HepG2 (cell line): ENCODE data around the gene TMEM129. TPM values are rescaled to one million over a fixed set of nuclear protein-coding genes. Genes with fewer than 3 reads are reported as not detected.

ENCODE experiments used
- AGO1 ChIP-seq: fragments of 200-400 bp; formaldehyde crosslinking; IDR thresholded peaks from 2 replicates; pipeline ENCODE4 v1.6.1; 2017; ENCODE audit warnings: mild to moderate bottlenecking, low read depth, low read length, moderate library complexity; ENCODE audit not compliant: poor library complexity, severe bottlenecking
- AKAP8 ChIP-seq: sonication (generic); formaldehyde crosslinking; IDR thresholded peaks from 2 replicates; pipeline ENCODE4 v1.5.1; 2020; ENCODE audit warnings: mild to moderate bottlenecking, missing genetic modification reagents
- CBX1 ChIP-seq: IDR thresholded peaks from one replicate; pipeline ENCODE4 v1.6.1; 2016; ENCODE audit warnings: antibody characterized with exemption, low read depth
- HES4 ChIP-seq: sonication (generic); formaldehyde crosslinking; IDR thresholded peaks from 2 replicates; pipeline ENCODE4 v1.9.0; 2021; ENCODE audit warnings: mild to moderate bottlenecking, missing genetic modification reagents, borderline replicate concordance
- HIVEP1 ChIP-seq: sonication (generic); formaldehyde crosslinking; IDR thresholded peaks from 2 replicates; pipeline ENCODE4 v1.4.0; 2020; ENCODE audit warnings: mild to moderate bottlenecking, missing genetic modification reagents
- KLF11 ChIP-seq: IDR thresholded peaks from 2 replicates; pipeline ENCODE4 v1.6.1; 2016; ENCODE audit warnings: missing compliant biosample characterization
- MBNL3 ChIP-seq: fragments of 250-450 bp; sonication (Bioruptor Pico); conservative IDR thresholded peaks from 2 replicates; pipeline ENCODE4 v1.8.0; 2022; ENCODE audit warnings: mild to moderate bottlenecking, inconsistent platforms
- NFKB2 ChIP-seq: sonication (generic); formaldehyde crosslinking; IDR thresholded peaks from 2 replicates; pipeline ENCODE4 v1.4.0; 2020; ENCODE audit warnings: missing genetic modification reagents, borderline replicate concordance
- NFYB ChIP-seq: sonication (generic); formaldehyde crosslinking; IDR thresholded peaks from 2 replicates; pipeline ENCODE4 v1.4.0; 2020; ENCODE audit warnings: missing genetic modification reagents
- PTBP1 ChIP-seq: fragments of 200-400 bp; formaldehyde crosslinking; IDR thresholded peaks from 2 replicates; pipeline ENCODE4 v1.6.1; 2018; ENCODE audit warnings: low read length, low read depth; ENCODE audit not compliant: poor library complexity, severe bottlenecking
- RBM39 ChIP-seq: fragments of 200-400 bp; formaldehyde crosslinking; IDR thresholded peaks from one replicate; pipeline ENCODE4 v1.6.1; 2018; ENCODE audit warnings: antibody characterized with exemption, mild to moderate bottlenecking, low read depth, low read length; ENCODE audit not compliant: poor library complexity, severe bottlenecking
- RELA ChIP-seq: sonication (generic); formaldehyde crosslinking; IDR thresholded peaks from 2 replicates; pipeline ENCODE4 v1.4.0; 2020; ENCODE audit warnings: missing genetic modification reagents
- SMAD3 ChIP-seq: sonication (generic); formaldehyde crosslinking; IDR thresholded peaks from 2 replicates; pipeline ENCODE4 v1.4.0; 2020; ENCODE audit warnings: missing genetic modification reagents
- TEAD2 ChIP-seq: sonication (generic); formaldehyde crosslinking; IDR thresholded peaks from 2 replicates; pipeline ENCODE4 v1.9.0; 2021; ENCODE audit warnings: missing genetic modification reagents
- ZFP37 ChIP-seq: sonication (generic); formaldehyde crosslinking; IDR thresholded peaks from 2 replicates; pipeline ENCODE4 v1.4.0; 2020; ENCODE audit warnings: missing genetic modification reagents, borderline replicate concordance
- ZFP82 ChIP-seq: sonication (generic); formaldehyde crosslinking; IDR thresholded peaks from 2 replicates; pipeline ENCODE4 v1.5.1; 2020; ENCODE audit warnings: mild to moderate bottlenecking, missing genetic modification reagents, borderline replicate concordance
- ZIK1 ChIP-seq: sonication (generic); formaldehyde crosslinking; IDR thresholded peaks from 2 replicates; pipeline ENCODE4 v1.5.0; 2020; ENCODE audit warnings: mild to moderate bottlenecking, low read depth, missing genetic modification reagents, borderline replicate concordance
- ZNF251 ChIP-seq: sonication (generic); formaldehyde crosslinking; IDR thresholded peaks from 2 replicates; pipeline ENCODE4 v1.9.0; 2021; ENCODE audit warnings: mild to moderate bottlenecking, missing genetic modification reagents
- ZNF331 ChIP-seq: sonication (generic); formaldehyde crosslinking; IDR thresholded peaks from 2 replicates; pipeline ENCODE4 v1.4.0; 2020; ENCODE audit warnings: missing genetic modification reagents
- ZSCAN20 ChIP-seq: sonication (generic); formaldehyde crosslinking; IDR thresholded peaks from 2 replicates; pipeline ENCODE4 v1.4.0; 2020; ENCODE audit warnings: missing genetic modification reagents, mild to moderate bottlenecking, borderline replicate concordance
- polyA plus RNA-seq, 8 experiments: library from polyadenylated mRNA; depleted of rRNA in 3 of 8; stranded (reverse) in 7 of 8; unstranded in 1 of 8; fragments of >200 nt; fragmentation: Illumina TruSeq in 4 of 8; extraction: Trizol in 4 of 8; gene quantifications; 2 replicates each; pipeline versions ENCODE4 v1.2.1 to v1.2.3, GENCODE V29; 2011 to 2016; ENCODE audit warnings: low read depth in 4 of 8, missing spikeins in 1 of 8, mixed read lengths in 1 of 8; ENCODE audit not compliant: insufficient read depth in 1 of 8
- total RNA-seq, 5 experiments: library from RNA; depleted of rRNA; stranded (reverse); fragments of >200 nt; fragmentation: Illumina TruSeq; extraction: Trizol; gene quantifications; 2 replicates each; pipeline ENCODE4 v1.2.3, GENCODE V29; 2016; ENCODE audit warnings: low read depth in 1 of 5
- TF ChIP-seq, protein P1 (sequence below): sonication (generic); formaldehyde crosslinking; IDR thresholded peaks from 2 replicates; pipeline ENCODE4 v1.8.1; 2023; ENCODE audit warnings: mild to moderate bottlenecking, missing genetic modification reagents
- TF ChIP-seq, protein P2 (sequence below): sonication (generic); formaldehyde crosslinking; IDR thresholded peaks from 2 replicates; pipeline ENCODE4 v1.4.0; 2020; ENCODE audit warnings: missing genetic modification reagents, borderline replicate concordance
- TF ChIP-seq, protein P3 (sequence below): sonication (generic); formaldehyde crosslinking; IDR thresholded peaks from 2 replicates; pipeline ENCODE4 v1.4.0; 2020; ENCODE audit warnings: mild to moderate bottlenecking, missing genetic modification reagents
- TF ChIP-seq, protein P4 (sequence below): sonication (generic); formaldehyde crosslinking; conservative IDR thresholded peaks from 2 replicates; pipeline ENCODE4 v1.8.0; 2022; ENCODE audit warnings: low read depth, missing genetic modification reagents

TMEM129 gene
- total and polyA plus RNA-seq, 2 of the 13 experiments (the other 11 are each of a cell fraction or from before 2014, with no cell fraction given), result 19.0 to 25.8 TPM

DNA sequence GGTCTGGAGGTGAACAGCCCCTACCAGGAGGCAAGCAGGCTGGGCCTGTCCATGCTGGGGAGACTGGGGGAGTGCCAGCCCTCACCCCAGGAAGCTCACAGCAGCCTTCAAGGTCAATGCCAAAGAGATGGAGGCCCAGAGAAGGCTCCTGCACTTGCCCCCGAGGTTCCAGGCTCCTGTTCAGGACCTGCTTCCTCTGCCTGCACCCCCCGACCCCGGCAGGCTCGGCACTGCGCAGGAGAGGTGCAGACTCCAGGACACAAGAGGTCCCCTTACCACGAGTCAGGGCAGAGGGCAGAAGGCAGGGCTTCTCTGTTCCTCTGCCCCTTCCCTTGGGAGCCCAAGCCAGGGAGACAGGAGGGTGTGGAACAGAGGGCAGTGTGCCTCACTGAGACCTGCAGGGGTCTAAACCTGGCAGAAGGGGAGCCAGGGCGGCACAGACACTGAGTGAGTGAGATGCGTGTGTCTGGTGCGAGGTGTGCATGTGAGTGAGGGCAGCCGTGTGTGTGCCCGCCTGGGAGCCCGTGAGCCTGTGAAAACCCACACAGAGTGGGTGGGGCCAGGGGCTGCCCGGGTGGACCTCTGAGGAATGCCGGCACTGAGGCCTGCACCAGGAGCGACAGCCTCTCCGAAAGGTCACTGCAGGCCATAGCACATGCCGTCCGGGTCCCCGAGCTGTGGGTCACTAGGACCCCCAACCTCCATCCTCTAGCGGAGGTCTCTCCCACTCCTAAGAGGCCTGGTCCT, 41.3 kb upstream of the TMEM129 start (continued):
- TF ChIP-seq HES4 (0 out of 2 replicates have a peak, but pooled peaks have one; percentile 42), ZFP37 (no peak), SMAD3 (no peak), ZFP82 (no peak), ZNF331 (no peak), PTBP1 (no peak), CBX1 (no peak), NFKB2 (CRISPR knock-in tag) (0 out of 2 replicates have a peak, but pooled peaks have one; percentile 15), HIVEP1 (CRISPR knock-in tag) (peak; percentile 73), TEAD2 (CRISPR knock-in tag) (no peak), AKAP8 (CRISPR knock-in tag) (peak; percentile 98), RELA (CRISPR knock-in tag) (no peak), ZNF251 (CRISPR knock-in tag) (no peak), RBM39 (peak; percentile 30), ZSCAN20 (no peak), KLF11 (CRISPR knock-in tag) (no peak), NFYB (no peak), MBNL3 (CRISPR knock-in tag) (no peak), ZIK1 (CRISPR knock-in tag) (peak; percentile 39; the same call in 1 of the 2 replicates), AGO1 (peak; percentile 92)
- TF ChIP-seq, protein P1, sequence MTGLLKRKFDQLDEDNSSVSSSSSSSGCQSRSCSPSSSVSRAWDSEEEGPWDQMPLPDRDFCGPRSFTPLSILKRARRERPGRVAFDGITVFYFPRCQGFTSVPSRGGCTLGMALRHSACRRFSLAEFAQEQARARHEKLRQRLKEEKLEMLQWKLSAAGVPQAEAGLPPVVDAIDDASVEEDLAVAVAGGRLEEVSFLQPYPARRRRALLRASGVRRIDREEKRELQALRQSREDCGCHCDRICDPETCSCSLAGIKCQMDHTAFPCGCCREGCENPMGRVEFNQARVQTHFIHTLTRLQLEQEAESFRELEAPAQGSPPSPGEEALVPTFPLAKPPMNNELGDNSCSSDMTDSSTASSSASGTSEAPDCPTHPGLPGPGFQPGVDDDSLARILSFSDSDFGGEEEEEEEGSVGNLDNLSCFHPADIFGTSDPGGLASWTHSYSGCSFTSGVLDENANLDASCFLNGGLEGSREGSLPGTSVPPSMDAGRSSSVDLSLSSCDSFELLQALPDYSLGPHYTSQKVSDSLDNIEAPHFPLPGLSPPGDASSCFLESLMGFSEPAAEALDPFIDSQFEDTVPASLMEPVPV (CRISPR knock-in tag), result no peak
- TF ChIP-seq, protein P2, sequence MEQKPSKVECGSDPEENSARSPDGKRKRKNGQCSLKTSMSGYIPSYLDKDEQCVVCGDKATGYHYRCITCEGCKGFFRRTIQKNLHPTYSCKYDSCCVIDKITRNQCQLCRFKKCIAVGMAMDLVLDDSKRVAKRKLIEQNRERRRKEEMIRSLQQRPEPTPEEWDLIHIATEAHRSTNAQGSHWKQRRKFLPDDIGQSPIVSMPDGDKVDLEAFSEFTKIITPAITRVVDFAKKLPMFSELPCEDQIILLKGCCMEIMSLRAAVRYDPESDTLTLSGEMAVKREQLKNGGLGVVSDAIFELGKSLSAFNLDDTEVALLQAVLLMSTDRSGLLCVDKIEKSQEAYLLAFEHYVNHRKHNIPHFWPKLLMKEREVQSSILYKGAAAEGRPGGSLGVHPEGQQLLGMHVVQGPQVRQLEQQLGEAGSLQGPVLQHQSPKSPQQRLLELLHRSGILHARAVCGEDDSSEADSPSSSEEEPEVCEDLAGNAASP, result peak; percentile 55; the same call in 1 of the 2 replicates
- TF ChIP-seq, protein P3, sequence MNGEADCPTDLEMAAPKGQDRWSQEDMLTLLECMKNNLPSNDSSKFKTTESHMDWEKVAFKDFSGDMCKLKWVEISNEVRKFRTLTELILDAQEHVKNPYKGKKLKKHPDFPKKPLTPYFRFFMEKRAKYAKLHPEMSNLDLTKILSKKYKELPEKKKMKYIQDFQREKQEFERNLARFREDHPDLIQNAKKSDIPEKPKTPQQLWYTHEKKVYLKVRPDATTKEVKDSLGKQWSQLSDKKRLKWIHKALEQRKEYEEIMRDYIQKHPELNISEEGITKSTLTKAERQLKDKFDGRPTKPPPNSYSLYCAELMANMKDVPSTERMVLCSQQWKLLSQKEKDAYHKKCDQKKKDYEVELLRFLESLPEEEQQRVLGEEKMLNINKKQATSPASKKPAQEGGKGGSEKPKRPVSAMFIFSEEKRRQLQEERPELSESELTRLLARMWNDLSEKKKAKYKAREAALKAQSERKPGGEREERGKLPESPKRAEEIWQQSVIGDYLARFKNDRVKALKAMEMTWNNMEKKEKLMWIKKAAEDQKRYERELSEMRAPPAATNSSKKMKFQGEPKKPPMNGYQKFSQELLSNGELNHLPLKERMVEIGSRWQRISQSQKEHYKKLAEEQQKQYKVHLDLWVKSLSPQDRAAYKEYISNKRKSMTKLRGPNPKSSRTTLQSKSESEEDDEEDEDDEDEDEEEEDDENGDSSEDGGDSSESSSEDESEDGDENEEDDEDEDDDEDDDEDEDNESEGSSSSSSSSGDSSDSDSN (CRISPR knock-in tag), result no peak
- TF ChIP-seq, protein P4, sequence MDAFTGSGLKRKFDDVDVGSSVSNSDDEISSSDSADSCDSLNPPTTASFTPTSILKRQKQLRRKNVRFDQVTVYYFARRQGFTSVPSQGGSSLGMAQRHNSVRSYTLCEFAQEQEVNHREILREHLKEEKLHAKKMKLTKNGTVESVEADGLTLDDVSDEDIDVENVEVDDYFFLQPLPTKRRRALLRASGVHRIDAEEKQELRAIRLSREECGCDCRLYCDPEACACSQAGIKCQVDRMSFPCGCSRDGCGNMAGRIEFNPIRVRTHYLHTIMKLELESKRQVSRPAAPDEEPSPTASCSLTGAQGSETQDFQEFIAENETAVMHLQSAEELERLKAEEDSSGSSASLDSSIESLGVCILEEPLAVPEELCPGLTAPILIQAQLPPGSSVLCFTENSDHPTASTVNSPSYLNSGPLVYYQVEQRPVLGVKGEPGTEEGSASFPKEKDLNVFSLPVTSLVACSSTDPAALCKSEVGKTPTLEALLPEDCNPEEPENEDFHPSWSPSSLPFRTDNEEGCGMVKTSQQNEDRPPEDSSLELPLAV, result no peak
